GM12878 (cell line): ENCODE measurements around the gene CACNA2D1. TPM values are rescaled to one million over a fixed set of nuclear protein-coding genes. Genes with fewer than 3 reads are reported as not detected.
A peak's percentile ranks its signal among the peaks of the same experiment; 100 is the strongest.

Experiments used
- ATAC-seq: fragments of 200-7000 bp; cut with Tn5 transposase; 3 replicates; pipeline ENCODE4 v1.9.1; 2020; ENCODE audit warnings: mild to moderate bottlenecking, moderate library complexity
- BruUV-seq: library from RNA; stranded (reverse); fragments of 400-500 nt; replicated peaks from 2 replicates; lab custom pipeline; 2021; lab: Mats Ljungman, UMichigan
- CTCF ChIA-PET: fragments of 300-600 bp; sonication (Branson Sonifier 250); formaldehyde crosslinking; extraction: SDS; loops from one replicate; lab custom pipeline; 2021; ENCODE audit warnings: inconsistent platforms; lab: Yijun Ruan, JAX
- POLR2A ChIA-PET: fragments of 350-600 bp; formaldehyde crosslinking; extraction: SDS; loops from one replicate; lab custom pipeline; 2021; ENCODE audit warnings: inconsistent platforms; lab: Charles Lee
- RAD21 ChIA-PET: fragments of 300-600 bp; sonication (Branson Sonifier 250); formaldehyde crosslinking; loops from one replicate; lab custom pipeline; 2023; ENCODE audit warnings: antibody characterized with exemption; ENCODE audit not compliant: unreplicated experiment; lab: Charles Lee
- SMC1A ChIA-PET: fragments of 300-600 bp; sonication (Branson Sonifier 250); formaldehyde crosslinking; loops from one replicate; lab custom pipeline; 2023; ENCODE audit not compliant: unreplicated experiment, uncharacterized antibody; lab: Charles Lee
- DNase-seq: peaks from one replicate; pipeline ENCODE4 v3.0.0-alpha.2; 2011; ENCODE audit warnings: low read depth, low spot score
- FAIRE-seq: peaks from 3 replicates; lab custom pipeline; 2011; peaks lifted over from hg19 to GRCh38; lab: Jason Lieb, UNC
- H2AFZ ChIP-seq: 2 replicates; pipeline ENCODE4 v1.6.0; 2011; ENCODE audit warnings: low read depth, low read length, control low read depth; ENCODE audit not compliant: control insufficient read depth
- H3K27ac ChIP-seq: 2 replicates; pipeline ENCODE4 v1.5.1; 2011; ENCODE audit warnings: control low read depth; ENCODE audit not compliant: control insufficient read depth, insufficient read depth
- H3K27me3 ChIP-seq, 2 experiments: replicated peaks in 1 of 2; 2 replicates each; pipeline versions ENCODE4 v1.6.0 to v1.6.1; 2011; ENCODE audit warnings: low read length in 1 of 2; ENCODE audit not compliant: control insufficient read depth in 2 of 2, insufficient read depth in 2 of 2
- H3K36me3 ChIP-seq, 2 experiments: 2 replicates each; pipeline ENCODE4 v1.5.1; 2011; ENCODE audit warnings: low read length in 1 of 2; ENCODE audit not compliant: control insufficient read depth in 2 of 2, insufficient read depth in 2 of 2
- H3K4me1 ChIP-seq: 2 replicates; pipeline ENCODE4 v1.6.1; 2011; ENCODE audit warnings: mild to moderate bottlenecking, low read length, moderate library complexity, mixed read lengths; ENCODE audit not compliant: control insufficient read depth, insufficient read depth
- H3K4me2 ChIP-seq: 2 replicates; pipeline ENCODE4 v1.6.0; 2011; ENCODE audit warnings: control low read depth; ENCODE audit not compliant: control insufficient read depth, insufficient read depth
- H3K4me3 ChIP-seq: fragments of 200-600 bp; sonication (generic); 2 replicates; pipeline ENCODE4 v1.5.1; 2016
- H3K79me2 ChIP-seq: 2 replicates; pipeline ENCODE4 v1.6.0; 2011; ENCODE audit warnings: low read length; ENCODE audit not compliant: control insufficient read depth, insufficient read depth
- H3K9ac ChIP-seq: 2 replicates; pipeline ENCODE4 v1.8.0; 2011; ENCODE audit warnings: low read length, control low read depth, mixed read lengths; ENCODE audit not compliant: control insufficient read depth, insufficient read depth
- H3K9me3 ChIP-seq: replicated peaks from 3 replicates; pipeline ENCODE4 v1.5.1; 2011; ENCODE audit warnings: mild to moderate bottlenecking, low read length; ENCODE audit not compliant: control insufficient read depth, insufficient read depth
- H4K20me1 ChIP-seq: 2 replicates; pipeline ENCODE4 v1.6.0; 2011; ENCODE audit not compliant: control insufficient read depth, insufficient read depth
- BACH1 ChIP-seq: fragments of 450-650 bp; IDR thresholded peaks from 2 replicates; pipeline ENCODE4 v1.6.1; 2017; ENCODE audit warnings: mild to moderate bottlenecking, borderline replicate concordance
- BCL11A ChIP-seq: IDR thresholded peaks from 2 replicates; pipeline ENCODE4 v1.6.1; 2011; ENCODE audit warnings: low read depth, low read length
- CHD4 ChIP-seq: fragments of 200-600 bp; sonication (generic); IDR thresholded peaks from 2 replicates; pipeline ENCODE4 v1.6.1; 2016; ENCODE audit warnings: mild to moderate bottlenecking
- E2F4 ChIP-seq: IDR thresholded peaks from 2 replicates; pipeline ENCODE4 v1.6.1; 2012; ENCODE audit warnings: low read depth, low read length, improper control_type of control experiment
- E2F8 ChIP-seq: fragments of 450-650 bp; IDR thresholded peaks from 2 replicates; pipeline ENCODE4 v1.6.1; 2018; ENCODE audit warnings: mild to moderate bottlenecking, low read depth, moderate library complexity; ENCODE audit not compliant: partially characterized antibody
- EED ChIP-seq: sonication (generic); IDR thresholded peaks from 2 replicates; pipeline ENCODE4 v1.6.1; 2016; ENCODE audit warnings: antibody characterized with exemption, low read depth
- FOXM1 ChIP-seq: IDR thresholded peaks from 2 replicates; pipeline ENCODE4 v1.6.1; 2012; ENCODE audit warnings: low read depth, mild to moderate bottlenecking, inconsistent platforms, low read length, moderate library complexity
- GABPA ChIP-seq: IDR thresholded peaks from 2 replicates; pipeline ENCODE4 v1.6.1; 2014; ENCODE audit warnings: antibody characterized with exemption, low read depth, mild to moderate bottlenecking, inconsistent platforms
- MEF2A ChIP-seq: IDR thresholded peaks from 2 replicates; pipeline ENCODE4 v1.6.1; 2011; ENCODE audit warnings: low read depth, mild to moderate bottlenecking, low read length, moderate library complexity; ENCODE audit not compliant: insufficient read depth
- NR2F1 ChIP-seq: fragments of 450-650 bp; conservative IDR thresholded peaks from 2 replicates; pipeline ENCODE4 v1.6.1; 2017; ENCODE audit warnings: mild to moderate bottlenecking
- PBX3 ChIP-seq: IDR thresholded peaks from 2 replicates; pipeline ENCODE4 v1.6.1; 2011; ENCODE audit warnings: mild to moderate bottlenecking, low read depth, low read length, moderate library complexity; ENCODE audit not compliant: insufficient replicate concordance
- RAD21 ChIP-seq: IDR thresholded peaks from 2 replicates; pipeline ENCODE4 v1.6.1; 2011; ENCODE audit warnings: mild to moderate bottlenecking, low read depth, low read length, moderate library complexity; ENCODE audit not compliant: insufficient read depth
- RBBP5 ChIP-seq: fragments of 200-600 bp; sonication (generic); conservative IDR thresholded peaks from 2 replicates; pipeline ENCODE4 v1.6.1; 2016
- SMAD1 ChIP-seq: fragments of 450-650 bp; IDR thresholded peaks from 2 replicates; pipeline ENCODE4 v1.6.1; 2018; ENCODE audit warnings: mild to moderate bottlenecking, low read depth; ENCODE audit not compliant: partially characterized antibody
- ZNF384 ChIP-seq: IDR thresholded peaks from 2 replicates; pipeline ENCODE4 v1.6.1; 2012; ENCODE audit warnings: low read depth, mild to moderate bottlenecking, low read length, improper control_type of control experiment, borderline replicate concordance
- WGBS: methylation state at CpG from one replicate; pipeline ENCODE4 v1.1.6; 2016; ENCODE audit warnings: low lambda C conversion rate; ENCODE audit not compliant: insufficient replicate concordance, insufficient coverage; ENCODE audit errors: missing lambda C conversion rate; 5-methylcytosine and 5-hydroxymethylcytosine counted together
- in situ Hi-C: fragments of 300-500 bp; cut with MboI; formaldehyde crosslinking; loops from 9 replicates; pipeline ENCODE4 v1.14.3; 2018; ENCODE audit warnings: mixed read lengths
- intact Hi-C: fragments of 100-400 bp; cut with micrococcal nuclease; formaldehyde crosslinking; loops from one replicate; pipeline ENCODE4 v1.14.2; 2022; ENCODE audit not compliant: unreplicated experiment
- polyA plus RNA-seq, 11 experiments: library from polyadenylated mRNA; depleted of rRNA in 4 of 11; unstranded in 6 of 11; stranded (reverse) in 5 of 11; fragments of >200 nt; fragmentation: Nextera tagmentation in 4 of 11; fragmentation: Illumina TruSeq in 1 of 11; extraction: Ambion mirVana in 4 of 11; extraction: Trizol in 1 of 11; gene quantifications; 1 replicate in 1 of 11; 2 replicates in 10 of 11; pipeline versions ENCODE4 v1.2.1 to v1.2.3, GENCODE V29; 2011 to 2016; ENCODE audit warnings: inconsistent platforms in 2 of 11, missing spikeins in 2 of 11, low read depth in 1 of 11
- total RNA-seq, 4 experiments: library from RNA; depleted of rRNA in 3 of 4; stranded (reverse); fragments of >200 nt in 3 of 4; fragmentation: Illumina TruSeq in 1 of 4; extraction: Trizol in 1 of 4; gene quantifications; 2 replicates each; pipeline versions ENCODE4 v1.2.1 to v1.2.3, GENCODE V29; 2013 to 2021

CACNA2D1 gene
- total and polyA plus RNA-seq, 10 of the 15 experiments (the other 5 are each of a cell fraction or from before 2014, with no cell fraction given) = 0.14 to 14.8 (median 0.97) TPM

- H3K9me3 ChIP-seq = no peaks in the 10 kb centered on the region
- no peak overlapping the region for H3K4me3 ChIP-seq
- intact Hi-C loops = no loop called here
- H3K4me1 ChIP-seq = no peaks in the 10 kb centered on the region
- no peak overlapping the region for H3K9ac ChIP-seq
- ATAC-seq = no peak
- TSS peak; percentile 51 for BruUV-seq
- peaks cover 5 to 11% of the 10 kb centered on the region in 2 experiments for H3K27me3 ChIP-seq
- H3K27ac ChIP-seq = no peak overlapping the region
- no peak for DNase-seq
- in situ Hi-C loops = no loop called here
- no peaks in the 10 kb centered on the region for H3K79me2 ChIP-seq
- RAD21 ChIA-PET = interaction anchor here (0.8 to 1.2 kb wide), 4 partner anchors 40 to 83 kb away, joined by 3 to 7 read pairs (median 3); no protein-coding TSS in a partner anchor
- WGBS = 22% methylated on average over 9 of the region's 9 CpGs
- POLR2A ChIA-PET = interaction anchor here (1.5 kb wide), 1 partner anchor 14 kb away, joined by 4 read pairs; no protein-coding TSS in a partner anchor
- H3K36me3 ChIP-seq = no peaks in the 10 kb centered on the region
- H4K20me1 ChIP-seq = no peaks in the 10 kb centered on the region
- SMC1A ChIA-PET = interaction anchor here (0.6 to 1.2 kb wide), 6 partner anchors 14 to 96 kb away, joined by 3 to 4 read pairs (median 3); no protein-coding TSS in a partner anchor
- FAIRE-seq = no peak
- CTCF ChIA-PET = interaction anchor here (0.7 to 1.1 kb wide), 2 partner anchors 51 to 74 kb away, joined by 3 to 4 read pairs; no protein-coding TSS in a partner anchor
- H2AFZ ChIP-seq = no peak overlapping the region
- no peak overlapping the region for H3K4me2 ChIP-seq
- TF ChIP-seq ZNF384 = no peak
- TF ChIP-seq E2F4 = no peak
- no peak for TF ChIP-seq E2F8
- TF ChIP-seq RBBP5 = no peak
- TF ChIP-seq PBX3 = no peak
- no peak for TF ChIP-seq MEF2A
- no peak for TF ChIP-seq EED
- TF ChIP-seq SMAD1 = no peak
- no peak for TF ChIP-seq FOXM1
- TF ChIP-seq NR2F1 = no peak
- no peak for TF ChIP-seq RAD21
- TF ChIP-seq BACH1 = no peak
- TF ChIP-seq BCL11A = no peak
- TF ChIP-seq GABPA = no peak
- TF ChIP-seq CHD4 = no peak
These were observed 1.7 kb downstream of the CACNA2D1 start for GRCh38 chr7:82441669-82442478.
